Measurements from ENCODE around the gene ADGRG7.

Gene ADGRG7

DNA sequence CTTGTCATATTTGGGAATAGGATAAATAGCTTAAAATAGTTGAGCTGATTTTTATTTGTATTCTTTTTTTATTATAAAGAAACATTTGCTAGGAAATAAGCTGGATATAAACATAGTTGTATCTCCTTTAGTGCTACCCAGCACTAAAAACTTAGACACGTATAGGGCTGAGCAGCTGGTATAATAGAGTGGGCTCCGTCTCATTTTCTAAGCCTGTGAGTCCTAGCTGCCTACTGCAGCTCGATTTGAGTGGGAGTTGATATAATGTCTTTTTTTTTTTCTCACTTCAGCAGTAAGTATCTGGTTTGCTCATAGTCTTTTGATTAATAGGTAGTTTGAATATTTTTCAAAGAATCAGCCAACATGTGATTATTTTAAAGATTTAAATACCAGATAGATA, 134.1 kb downstream of the ADGRG7 start:
- no peak for DNase-seq (ENCODE audit: low spot score)

GRCh38 chr3:100744671-100745070, 135.3 kb downstream of the ADGRG7 start:
- DNase-seq (ENCODE audit: low spot score) = no peak
